Measurements from ENCODE around the gene MAGI2. TPM values are rescaled to one million over a fixed set of nuclear protein-coding genes. Genes with fewer than 3 reads are reported as not detected.

Gene MAGI2
- total and polyA plus RNA-seq, 2 of the 13 experiments (the other 11 are each of a cell fraction or from before 2014, with no cell fraction given): 1.5 to 3.8 TPM

DNA sequence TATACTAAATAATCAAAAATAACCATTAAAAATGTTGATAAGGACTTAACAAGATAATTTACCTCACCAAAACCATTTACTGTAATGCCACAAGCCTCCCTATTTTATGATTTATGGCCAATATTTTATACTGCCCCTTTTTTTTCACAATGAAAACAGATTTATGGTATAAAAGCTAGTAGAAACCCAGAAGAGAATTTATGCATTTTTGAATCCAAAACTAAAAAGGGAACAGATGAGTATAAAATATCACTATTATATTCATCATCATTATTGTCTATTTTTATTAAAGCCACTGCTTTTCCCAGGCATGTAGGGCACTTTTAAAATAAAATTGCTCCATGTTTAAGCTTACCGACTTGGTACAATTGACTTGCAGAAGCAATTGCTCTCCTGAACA lies 1229.9 kb downstream of the MAGI2 start (continued):
- TF ChIP-seq, protein P1, sequence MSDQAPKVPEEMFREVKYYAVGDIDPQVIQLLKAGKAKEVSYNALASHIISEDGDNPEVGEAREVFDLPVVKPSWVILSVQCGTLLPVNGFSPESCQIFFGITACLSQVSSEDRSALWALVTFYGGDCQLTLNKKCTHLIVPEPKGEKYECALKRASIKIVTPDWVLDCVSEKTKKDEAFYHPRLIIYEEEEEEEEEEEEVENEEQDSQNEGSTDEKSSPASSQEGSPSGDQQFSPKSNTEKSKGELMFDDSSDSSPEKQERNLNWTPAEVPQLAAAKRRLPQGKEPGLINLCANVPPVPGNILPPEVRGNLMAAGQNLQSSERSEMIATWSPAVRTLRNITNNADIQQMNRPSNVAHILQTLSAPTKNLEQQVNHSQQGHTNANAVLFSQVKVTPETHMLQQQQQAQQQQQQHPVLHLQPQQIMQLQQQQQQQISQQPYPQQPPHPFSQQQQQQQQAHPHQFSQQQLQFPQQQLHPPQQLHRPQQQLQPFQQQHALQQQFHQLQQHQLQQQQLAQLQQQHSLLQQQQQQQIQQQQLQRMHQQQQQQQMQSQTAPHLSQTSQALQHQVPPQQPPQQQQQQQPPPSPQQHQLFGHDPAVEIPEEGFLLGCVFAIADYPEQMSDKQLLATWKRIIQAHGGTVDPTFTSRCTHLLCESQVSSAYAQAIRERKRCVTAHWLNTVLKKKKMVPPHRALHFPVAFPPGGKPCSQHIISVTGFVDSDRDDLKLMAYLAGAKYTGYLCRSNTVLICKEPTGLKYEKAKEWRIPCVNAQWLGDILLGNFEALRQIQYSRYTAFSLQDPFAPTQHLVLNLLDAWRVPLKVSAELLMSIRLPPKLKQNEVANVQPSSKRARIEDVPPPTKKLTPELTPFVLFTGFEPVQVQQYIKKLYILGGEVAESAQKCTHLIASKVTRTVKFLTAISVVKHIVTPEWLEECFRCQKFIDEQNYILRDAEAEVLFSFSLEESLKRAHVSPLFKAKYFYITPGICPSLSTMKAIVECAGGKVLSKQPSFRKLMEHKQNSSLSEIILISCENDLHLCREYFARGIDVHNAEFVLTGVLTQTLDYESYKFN (CRISPR knock-in tag; conservative IDR thresholded peaks at IDR 0.05): no peak
- TF ChIP-seq, protein P2, sequence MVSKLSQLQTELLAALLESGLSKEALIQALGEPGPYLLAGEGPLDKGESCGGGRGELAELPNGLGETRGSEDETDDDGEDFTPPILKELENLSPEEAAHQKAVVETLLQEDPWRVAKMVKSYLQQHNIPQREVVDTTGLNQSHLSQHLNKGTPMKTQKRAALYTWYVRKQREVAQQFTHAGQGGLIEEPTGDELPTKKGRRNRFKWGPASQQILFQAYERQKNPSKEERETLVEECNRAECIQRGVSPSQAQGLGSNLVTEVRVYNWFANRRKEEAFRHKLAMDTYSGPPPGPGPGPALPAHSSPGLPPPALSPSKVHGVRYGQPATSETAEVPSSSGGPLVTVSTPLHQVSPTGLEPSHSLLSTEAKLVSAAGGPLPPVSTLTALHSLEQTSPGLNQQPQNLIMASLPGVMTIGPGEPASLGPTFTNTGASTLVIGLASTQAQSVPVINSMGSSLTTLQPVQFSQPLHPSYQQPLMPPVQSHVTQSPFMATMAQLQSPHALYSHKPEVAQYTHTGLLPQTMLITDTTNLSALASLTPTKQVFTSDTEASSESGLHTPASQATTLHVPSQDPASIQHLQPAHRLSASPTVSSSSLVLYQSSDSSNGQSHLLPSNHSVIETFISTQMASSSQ (IDR thresholded peaks at IDR 0.05; ENCODE audit: low read depth): no peak
- TF ChIP-seq, protein P2 (CRISPR knock-in tag; IDR thresholded peaks at IDR 0.05; ENCODE audit: borderline replicate concordance): no peak

- Histone ChIP-seq H3K9ac (ENCODE audit: insufficient read depth, low read depth, low read length) (no peak overlapping the region), H3K36me3 (replicated peaks in 1 of 2; ENCODE audit: control insufficient read depth in 1 of 2, insufficient read depth in 2 of 2, low read length in 2 of 2) (no peaks in the 10 kb centered on the region), H3K9me3 (ENCODE audit: low read length) (no peaks in the 10 kb centered on the region), H3K79me2 (ENCODE audit: insufficient read depth, low read length) (no peaks in the 10 kb centered on the region), H3K4me1 (ENCODE audit: insufficient read depth, low read length) (no peaks in the 10 kb centered on the region), H2AFZ (ENCODE audit: low read length) (no peak overlapping the region), H4K20me1 (ENCODE audit: insufficient read depth, low read length) (no peaks in the 10 kb centered on the region), H3K4me3 (replicated peaks in 1 of 3; ENCODE audit: insufficient read depth in 1 of 3, low read depth in 2 of 3, low read length in 3 of 3) (no peak overlapping the region), H3K27ac (ENCODE audit: extremely low read length, insufficient read depth, low read length) (no peak overlapping the region), H3K27me3 (ENCODE audit: control insufficient read depth in 1 of 2, insufficient read depth in 2 of 2, low read length in 2 of 2) (no peaks in the 10 kb centered on the region), H3K4me2 (ENCODE audit: low read depth, low read length) (no peak overlapping the region)
- ChIA-PET POLR2A (no interaction called here), CTCF (ENCODE audit: low intra/inter-chr PET ratio, low total read pairs) (no interaction called here)
- no peak for DNase-seq (ENCODE audit: low spot score)
- FAIRE-seq: no peak
- intact Hi-C loops (cut with micrococcal nuclease; ENCODE audit: unreplicated experiment) (no loop called here), in situ Hi-C loops (cut with HindIII; ENCODE audit: extremely low pct_ligation_motif_present, low pct_unique_long_range_greater_than_20kb) (no loop called here)
- BruUV-seq (replicated peaks): no TSS peak
- WGBS (ENCODE audit: low lambda C conversion rate): 4% methylated on average over 5 of the region's 5 CpGs
- no peak for ATAC-seq
- TF ChIP-seq MEIS1 (CRISPR knock-in tag; IDR thresholded peaks at IDR 0.05; ENCODE audit: borderline replicate concordance) (no peak), CBX5 (CRISPR knock-in tag; IDR thresholded peaks at IDR 0.05; ENCODE audit: borderline replicate concordance) (no peak), ZSCAN25 (CRISPR knock-in tag; IDR thresholded peaks at IDR 0.05) (no peak), AKAP8 (CRISPR knock-in tag; IDR thresholded peaks at IDR 0.05) (no peak), GATAD2A (CRISPR knock-in tag; IDR thresholded peaks at IDR 0.05) (no peak), GMEB2 (CRISPR knock-in tag; IDR thresholded peaks at IDR 0.05; ENCODE audit: low read depth) (no peak), HNRNPH1 (optimal IDR thresholded peaks at IDR 0.05; ENCODE audit: low read depth, low read length) (no peak)
- TF ChIP-seq, protein P3, sequence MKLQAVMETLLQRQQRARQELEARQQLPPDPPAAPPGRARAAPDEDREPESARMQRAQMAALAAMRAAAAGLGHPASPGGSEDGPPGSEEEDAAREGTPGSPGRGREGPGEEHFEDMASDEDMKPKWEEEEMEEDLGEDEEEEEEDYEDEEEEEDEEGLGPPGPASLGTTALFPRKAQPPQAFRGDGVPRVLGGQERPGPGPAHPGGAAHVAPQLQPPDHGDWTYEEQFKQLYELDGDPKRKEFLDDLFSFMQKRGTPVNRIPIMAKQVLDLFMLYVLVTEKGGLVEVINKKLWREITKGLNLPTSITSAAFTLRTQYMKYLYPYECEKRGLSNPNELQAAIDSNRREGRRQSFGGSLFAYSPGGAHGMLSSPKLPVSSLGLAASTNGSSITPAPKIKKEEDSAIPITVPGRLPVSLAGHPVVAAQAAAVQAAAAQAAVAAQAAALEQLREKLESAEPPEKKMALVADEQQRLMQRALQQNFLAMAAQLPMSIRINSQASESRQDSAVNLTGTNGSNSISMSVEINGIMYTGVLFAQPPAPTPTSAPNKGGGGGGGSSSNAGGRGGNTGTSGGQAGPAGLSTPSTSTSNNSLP (IDR thresholded peaks at IDR 0.05; ENCODE audit: low read depth, low read length): no peak
Measured at GRCh38 chr7:78222001-78222751, 1231.3 kb downstream of the MAGI2 start.
